ENCODE results near the gene AMZ2. TPM values are rescaled to one million over a fixed set of nuclear protein-coding genes. Genes with fewer than 3 reads are reported as not detected.
"Not testable (repeated sequence)": the region's sequence is repeated elsewhere in the genome, so short reads cannot be mapped to it uniquely, and the experiment has no call there.

Gene AMZ2
- total RNA-seq, 2 experiments from 2014 or later, result 63.0 to 64.9 TPM

GRCh38 chr17:68234726-68235335 lies 13.0 kb upstream of the AMZ2 start:
- H3K36me3 ChIP-seq (ENCODE audit: insufficient read depth, low read length); H3K27me3 ChIP-seq (ENCODE audit: control insufficient read depth in 1 of 2, insufficient read depth in 2 of 2, low read length in 2 of 2); ATAC-seq (ENCODE audit: poor library complexity); H3K9me3 ChIP-seq (ENCODE audit: control insufficient read depth in 1 of 2, insufficient read depth in 1 of 2, low read length in 2 of 2); H3K27me3 Mint-ChIP-seq; intact Hi-C loops (cut with DNase I, micrococcal nuclease); H3K36me3 Mint-ChIP-seq (ENCODE audit: low read depth); H3K4me3 Mint-ChIP-seq; POLR2A ChIA-PET; H3K4me3 ChIP-seq (ENCODE audit: low read length); H3K9me3 Mint-ChIP-seq: not testable (repeated sequence)
- peak overlapping the region in 1 of 2 donors; percentile 24 for H3K27ac ChIP-seq (ENCODE audit: low read depth in 1 of 2, low read length in 2 of 2)
- DNase-seq, result peak in 4 of 14 experiments; percentile 50 to 88 (median 82)
- H3K4me1 Mint-ChIP-seq (ENCODE audit: low read depth), result peaks cover 37% of the 10 kb centered on the region
- CTCF ChIA-PET, result interaction anchor here (0.9 to 1.3 kb wide), 2 partner anchors 14 to 34 kb away, joined by 3 read pairs; no protein-coding TSS in a partner anchor
- peaks cover 44% of the 10 kb centered on the region for H3K4me1 ChIP-seq (ENCODE audit: insufficient read depth, low read length)
- H3K27ac Mint-ChIP-seq, result peak overlapping the region; percentile 73

- H3K27me3 Mint-ChIP-seq; H3K36me3 Mint-ChIP-seq (ENCODE audit: low read depth); intact Hi-C loops (cut with DNase I, micrococcal nuclease); H3K4me3 ChIP-seq (ENCODE audit: low read length); H3K36me3 ChIP-seq (ENCODE audit: insufficient read depth, low read length); H3K9me3 Mint-ChIP-seq; ATAC-seq (ENCODE audit: poor library complexity); H3K9me3 ChIP-seq (ENCODE audit: control insufficient read depth in 1 of 2, insufficient read depth in 1 of 2, low read length in 2 of 2); H3K4me3 Mint-ChIP-seq; H3K27me3 ChIP-seq (ENCODE audit: control insufficient read depth in 1 of 2, insufficient read depth in 2 of 2, low read length in 2 of 2); POLR2A ChIA-PET: not testable (repeated sequence)
- CTCF ChIA-PET, result interaction anchor here (0.9 to 1.3 kb wide), 2 partner anchors 13 to 35 kb away, joined by 3 read pairs; no protein-coding TSS in a partner anchor
- Mint-ChIP-seq H3K27ac (peak overlapping the region; percentile 73), H3K4me1 (ENCODE audit: low read depth) (peaks cover 42% of the 10 kb centered on the region)
- Histone ChIP-seq H3K4me1 (ENCODE audit: insufficient read depth, low read length) (peaks cover 48% of the 10 kb centered on the region), H3K27ac (ENCODE audit: low read depth in 1 of 2, low read length in 2 of 2) (peak overlapping the region; percentile 29 to 72)
- DNase-seq, result peak in 1 of 14 experiments; percentile 38
Observed at GRCh38 chr17:68235336-68235791, 12.5 kb upstream of the AMZ2 start.

GRCh38 chr17:68237369-68238163 lies 10.3 kb upstream of the AMZ2 start:
- H3K9me3 Mint-ChIP-seq; H3K36me3 ChIP-seq (ENCODE audit: insufficient read depth, low read length); intact Hi-C loops (cut with DNase I, micrococcal nuclease); H3K9me3 ChIP-seq (ENCODE audit: control insufficient read depth in 1 of 2, insufficient read depth in 1 of 2, low read length in 2 of 2); H3K27me3 Mint-ChIP-seq; H3K36me3 Mint-ChIP-seq (ENCODE audit: low read depth); H3K27me3 ChIP-seq (ENCODE audit: control insufficient read depth in 1 of 2, insufficient read depth in 2 of 2, low read length in 2 of 2): not testable (repeated sequence)
- peak overlapping the region; percentile 83 for H3K4me3 Mint-ChIP-seq
- H3K4me1 ChIP-seq (ENCODE audit: insufficient read depth, low read length), result peaks cover 48% of the 10 kb centered on the region
- ChIA-PET POLR2A (interaction anchor here (0.6 to 3.9 kb wide), 12 partner anchors 10 to 223 kb away, joined by 3 to 77 read pairs (median 4); partner anchors contain the start of genes AMZ2, ARSG and SLC16A6), CTCF (interaction anchor here (1.3 kb wide), 1 partner anchor 24 kb away, joined by 3 read pairs; no protein-coding TSS in a partner anchor)
- peak overlapping the region; percentile 95 for H3K27ac Mint-ChIP-seq
- peak overlapping the region; percentile 74 to 84 for H3K27ac ChIP-seq (ENCODE audit: low read depth in 1 of 2, low read length in 2 of 2)
- H3K4me3 ChIP-seq (ENCODE audit: low read length), result peak overlapping the region; percentile 39
- peaks cover 48% of the 10 kb centered on the region for H3K4me1 Mint-ChIP-seq (ENCODE audit: low read depth)
- DNase-seq (peak; percentile 30 to 89 (median 54)), ATAC-seq (ENCODE audit: poor library complexity) (peak; percentile 90)

GRCh38 chr17:68238164-68238870 lies 9.5 kb upstream of the AMZ2 start:
- no peaks in the 10 kb centered on the region for H3K36me3 Mint-ChIP-seq (ENCODE audit: low read depth)
- no peaks in the 10 kb centered on the region for H3K9me3 Mint-ChIP-seq
- H3K4me1 Mint-ChIP-seq (ENCODE audit: low read depth), result peaks cover 48% of the 10 kb centered on the region
- ChIA-PET POLR2A (interaction anchor here (1.0 to 3.9 kb wide), 8 partner anchors 10 to 222 kb away, joined by 3 to 77 read pairs (median 6); partner anchors contain the start of genes AMZ2, ARSG and SLC16A6), CTCF (no interaction called here)
- H3K4me3 ChIP-seq (ENCODE audit: low read length), result peak overlapping the region; percentile 39
- DNase-seq (peak in 5 of 14 experiments; percentile 26 to 86 (median 51)), ATAC-seq (ENCODE audit: poor library complexity) (peak; percentile 8)
- H3K27ac Mint-ChIP-seq, result peak overlapping the region; percentile 95
- no peaks in the 10 kb centered on the region for H3K36me3 ChIP-seq (ENCODE audit: insufficient read depth, low read length)
- no peaks in the 10 kb centered on the region for H3K9me3 ChIP-seq (ENCODE audit: control insufficient read depth in 1 of 2, insufficient read depth in 1 of 2, low read length in 2 of 2)
- intact Hi-C loops (cut with DNase I, micrococcal nuclease), result no loop called here
- H3K27ac ChIP-seq (ENCODE audit: low read depth in 1 of 2, low read length in 2 of 2), result peak overlapping the region; percentile 74 to 84
- no peak for TF ChIP-seq CTCF (IDR thresholded peaks at IDR 0.05)
- no peaks in the 10 kb centered on the region for H3K27me3 Mint-ChIP-seq
- H3K4me1 ChIP-seq (ENCODE audit: insufficient read depth, low read length), result peaks cover 48% of the 10 kb centered on the region
- no peaks in the 10 kb centered on the region for H3K27me3 ChIP-seq (ENCODE audit: control insufficient read depth in 1 of 2, insufficient read depth in 2 of 2, low read length in 2 of 2)
- peak overlapping the region; percentile 83 for H3K4me3 Mint-ChIP-seq
